Esophagus muscularis mucosa (tissue), 4 donors: Measurements from ENCODE around the gene EHBP1. TPM values are rescaled to one million over a fixed set of nuclear protein-coding genes. Genes with fewer than 3 reads are reported as not detected.

Source experiments
- DNase-seq: peaks from one replicate; pipeline ENCODE4 v3.0.0-alpha.2; 2017; ENCODE audit errors: extremely low spot score
- H3K27ac ChIP-seq, 4 donors: fragments of 200-600 bp; sonication (generic); replicated peaks in 1 of 4; 1 replicate in 3 of 4; 2 replicates in 1 of 4; pipeline ENCODE4 v1.5.1; 2016 to 2019; ENCODE audit warnings: mild to moderate bottlenecking in 1 of 4
- H3K27me3 ChIP-seq, 4 donors: fragments of 200-600 bp; sonication (generic); one replicate each; pipeline versions ENCODE4 v1.5.1 to v1.6.0; 2016 to 2019
- H3K36me3 ChIP-seq, 4 donors: fragments of 200-600 bp; sonication (generic); one replicate each; pipeline ENCODE4 v1.5.1; 2016 to 2019
- H3K4me1 ChIP-seq, 4 donors: fragments of 200-600 bp; sonication (generic); one replicate each; pipeline ENCODE4 v1.5.1; 2016 to 2019
- H3K4me3 ChIP-seq, 4 donors: fragments of 200-600 bp; sonication (generic); 1 replicate in 2 of 4; 2 replicates in 2 of 4; pipeline ENCODE4 v1.5.1; 2016 to 2019; ENCODE audit warnings: mild to moderate bottlenecking in 4 of 4, moderate library complexity in 1 of 4
- H3K9me3 ChIP-seq, 4 donors: fragments of 200-600 bp; sonication (generic); 1 replicate in 3 of 4; 2 replicates in 1 of 4; pipeline ENCODE4 v1.5.1; 2016 to 2019
- EP300 ChIP-seq: sonication (generic); formaldehyde crosslinking; IDR thresholded peaks from one replicate; pipeline ENCODE4 v1.6.1; 2017; ENCODE audit warnings: antibody characterized with exemption
- POLR2A ChIP-seq: fragments of 450-650 bp; IDR thresholded peaks from one replicate; pipeline ENCODE4 v1.6.1; 2017; ENCODE audit warnings: antibody characterized with exemption, moderate library complexity, mild to moderate bottlenecking, low read depth
- POLR2AphosphoS5 ChIP-seq, 2 donors: sonication (generic); formaldehyde crosslinking; IDR thresholded peaks; one replicate each; pipeline ENCODE4 v1.6.1; 2017; ENCODE audit warnings: antibody characterized with exemption in 2 of 2
- WGBS: methylation state at CpG from one replicate; pipeline ENCODE4 v1.1.5; 2018; 5-methylcytosine and 5-hydroxymethylcytosine counted together
- intact Hi-C: fragments of 100-400 bp; cut with DNase I; formaldehyde crosslinking; loops from one replicate; pipeline ENCODE4 v1.15.1; 2023
- total RNA-seq, 4 donors: library from RNA; depleted of rRNA; stranded (reverse); fragments of >200 nt; gene quantifications; one replicate each; pipeline versions ENCODE4 v1.1.0 to v1.2.1, GENCODE V29; 2016
- TF ChIP-seq, protein P1 (sequence below), 3 experiments: fragments of 200-600 bp in 2 of 3; fragments of 450-650 bp in 1 of 3; sonication (generic) in 2 of 3; IDR thresholded peaks; one replicate each; pipeline ENCODE4 v1.5.1; 2017 to 2019; ENCODE audit warnings: antibody characterized with exemption in 3 of 3, mild to moderate bottlenecking in 2 of 3, moderate library complexity in 1 of 3

EHBP1 gene
- total RNA-seq, 4 donors from 2014 or later: 103 to 199 (median 151) TPM

DNA sequence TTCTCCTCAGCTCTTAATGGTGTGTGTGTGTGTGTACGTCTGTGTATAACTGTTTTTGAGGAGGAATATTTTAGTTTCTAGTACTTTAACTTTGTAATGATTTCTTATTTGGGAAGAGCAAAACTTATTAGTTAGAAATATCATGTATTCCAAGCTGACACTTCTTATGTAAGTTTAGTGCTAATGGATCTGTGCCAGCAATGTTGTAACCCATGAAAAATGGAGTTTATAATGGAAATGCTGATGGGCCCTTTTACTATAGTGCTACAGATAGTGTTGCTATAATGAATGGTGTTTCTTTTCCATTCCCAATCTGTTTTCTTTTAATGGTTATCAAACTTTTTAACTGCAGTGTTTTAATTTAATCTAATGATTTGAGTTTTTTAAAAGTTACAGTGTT lies 295.3 kb downstream of the EHBP1 start:
- no peaks in the 10 kb centered on the region for H3K9me3 ChIP-seq
- TF ChIP-seq POLR2A (no peak), EP300 (no peak), POLR2AphosphoS5 (IDR thresholded peaks at IDR 0.05) (peak in 1 of 2 donors; percentile 10)
- TF ChIP-seq, protein P1, sequence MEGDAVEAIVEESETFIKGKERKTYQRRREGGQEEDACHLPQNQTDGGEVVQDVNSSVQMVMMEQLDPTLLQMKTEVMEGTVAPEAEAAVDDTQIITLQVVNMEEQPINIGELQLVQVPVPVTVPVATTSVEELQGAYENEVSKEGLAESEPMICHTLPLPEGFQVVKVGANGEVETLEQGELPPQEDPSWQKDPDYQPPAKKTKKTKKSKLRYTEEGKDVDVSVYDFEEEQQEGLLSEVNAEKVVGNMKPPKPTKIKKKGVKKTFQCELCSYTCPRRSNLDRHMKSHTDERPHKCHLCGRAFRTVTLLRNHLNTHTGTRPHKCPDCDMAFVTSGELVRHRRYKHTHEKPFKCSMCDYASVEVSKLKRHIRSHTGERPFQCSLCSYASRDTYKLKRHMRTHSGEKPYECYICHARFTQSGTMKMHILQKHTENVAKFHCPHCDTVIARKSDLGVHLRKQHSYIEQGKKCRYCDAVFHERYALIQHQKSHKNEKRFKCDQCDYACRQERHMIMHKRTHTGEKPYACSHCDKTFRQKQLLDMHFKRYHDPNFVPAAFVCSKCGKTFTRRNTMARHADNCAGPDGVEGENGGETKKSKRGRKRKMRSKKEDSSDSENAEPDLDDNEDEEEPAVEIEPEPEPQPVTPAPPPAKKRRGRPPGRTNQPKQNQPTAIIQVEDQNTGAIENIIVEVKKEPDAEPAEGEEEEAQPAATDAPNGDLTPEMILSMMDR (IDR thresholded peaks at IDR 0.05): no peak
- intact Hi-C loops: no loop called here
- H3K4me3 ChIP-seq: no peak overlapping the region
- H3K27ac ChIP-seq: peak overlapping the region in 1 of 4 donors; percentile 41
- H3K36me3 ChIP-seq: peaks cover 8 to 42% (median 11%) of the 10 kb centered on the region in 4 donors
- H3K4me1 ChIP-seq: peaks cover 0 to 19% (median 16%) of the 10 kb centered on the region in 4 donors
- no peak for DNase-seq
- no peaks in the 10 kb centered on the region for H3K27me3 ChIP-seq
- 88% methylated on average over 1 of the region's 1 CpG for WGBS

- H3K4me1 ChIP-seq: peaks cover 0 to 19% (median 16%) of the 10 kb centered on the region in 4 donors
- TF ChIP-seq POLR2AphosphoS5 (IDR thresholded peaks at IDR 0.05) (no peak), EP300 (no peak), POLR2A (no peak)
- TF ChIP-seq, protein P1 (IDR thresholded peaks at IDR 0.05): no peak
- H3K36me3 ChIP-seq: peaks cover 5 to 34% (median 8%) of the 10 kb centered on the region in 4 donors
- H3K4me3 ChIP-seq: no peak overlapping the region
- DNase-seq: no peak
- intact Hi-C loops: no loop called here
- no peaks in the 10 kb centered on the region for H3K27me3 ChIP-seq
- H3K27ac ChIP-seq: no peak overlapping the region
- no peaks in the 10 kb centered on the region for H3K9me3 ChIP-seq
Measured at GRCh38 chr2:63001576-63001975, 296.1 kb downstream of the EHBP1 start.

DNA sequence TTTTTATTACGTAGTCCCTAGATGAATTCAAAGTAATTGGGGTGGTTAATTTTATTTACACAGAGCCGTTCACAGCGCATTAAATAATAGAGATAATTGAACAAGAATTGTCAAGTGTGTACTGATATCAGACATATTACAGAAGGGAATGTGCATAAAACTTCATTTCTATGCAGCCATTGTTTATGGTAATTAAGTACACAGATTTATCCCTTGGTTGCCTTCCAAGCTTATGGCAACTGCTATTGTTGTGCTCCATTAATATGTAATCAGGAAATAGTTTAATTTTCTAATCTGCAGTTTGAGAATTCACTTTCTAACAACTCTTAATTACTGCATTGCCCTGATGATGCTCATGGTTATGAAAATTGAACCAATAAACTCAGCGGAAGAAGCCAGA lies 297.8 kb downstream of the EHBP1 start:
- Histone ChIP-seq H3K4me1 (peaks cover 0 to 19% (median 16%) of the 10 kb centered on the region in 4 donors), H3K9me3 (no peaks in the 10 kb centered on the region), H3K4me3 (no peak overlapping the region), H3K27me3 (no peaks in the 10 kb centered on the region), H3K27ac (no peak overlapping the region), H3K36me3 (peaks cover 0 to 23% (median 0%) of the 10 kb centered on the region in 4 donors)
- DNase-seq: no peak
- WGBS: 95% methylated on average over 4 of the region's 4 CpGs
- TF ChIP-seq, protein P1 (IDR thresholded peaks at IDR 0.05): no peak
- TF ChIP-seq EP300: no peak
- no peak for TF ChIP-seq POLR2AphosphoS5 (IDR thresholded peaks at IDR 0.05)
- TF ChIP-seq POLR2A: no peak
- intact Hi-C loops: no loop called here

- Histone ChIP-seq H3K9me3 (no peaks in the 10 kb centered on the region), H3K4me1 (no peaks in the 10 kb centered on the region), H3K4me3 (no peak overlapping the region), H3K27me3 (no peaks in the 10 kb centered on the region), H3K27ac (no peak overlapping the region), H3K36me3 (peaks cover 0 to 17% (median 0%) of the 10 kb centered on the region in 4 donors)
- DNase-seq: no peak
- intact Hi-C loops: no loop called here
- no peak for TF ChIP-seq POLR2AphosphoS5 (IDR thresholded peaks at IDR 0.05)
- no peak for TF ChIP-seq POLR2A
- TF ChIP-seq EP300: no peak
- TF ChIP-seq, protein P1 (IDR thresholded peaks at IDR 0.05): no peak
Measured at GRCh38 chr2:63007813-63008458, 302.4 kb downstream of the EHBP1 start.

DNA sequence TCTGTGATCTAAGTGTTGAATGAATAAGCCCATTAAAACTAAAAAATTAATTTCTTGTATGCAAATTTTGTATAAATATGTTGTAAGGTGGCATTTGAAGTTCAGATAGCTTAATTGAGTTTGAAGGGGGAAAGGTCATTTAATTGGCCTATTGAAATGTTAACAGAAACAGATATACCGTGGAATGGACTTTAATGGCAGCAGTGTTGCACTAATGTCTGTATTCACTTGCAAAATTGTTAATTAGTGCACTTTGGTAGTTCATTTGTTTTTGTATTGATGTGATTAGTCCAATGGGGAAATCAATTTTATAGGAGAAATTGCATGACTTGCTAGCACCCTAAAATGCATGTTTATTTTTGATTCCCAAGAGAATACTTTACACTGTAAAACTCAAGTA lies 303.3 kb downstream of the EHBP1 start:
- H3K36me3 ChIP-seq: peaks cover 0 to 26% (median 2%) of the 10 kb centered on the region in 4 donors
- H3K9me3 ChIP-seq: no peaks in the 10 kb centered on the region
- H3K4me3 ChIP-seq: no peak overlapping the region
- DNase-seq: no peak
- intact Hi-C loops: no loop called here
- TF ChIP-seq POLR2AphosphoS5 (IDR thresholded peaks at IDR 0.05) (no peak), EP300 (no peak), POLR2A (no peak)
- TF ChIP-seq, protein P1 (IDR thresholded peaks at IDR 0.05): no peak
- H3K27me3 ChIP-seq: no peaks in the 10 kb centered on the region
- 100% methylated on average over 1 of the region's 1 CpG for WGBS
- H3K4me1 ChIP-seq: no peaks in the 10 kb centered on the region
- no peak overlapping the region for H3K27ac ChIP-seq
